Stimulated activated CD4-positive, alpha-beta T cell treated with anti-CD3 and anti-CD28 coated beads, Interleukin-1b, Interleukin-23, amount 100 ng/mL, for 48 hours (primary cell): Measurements from ENCODE around the gene CDH23.

Experiments used
- DNase-seq: peaks from one replicate; pipeline ENCODE4 v3.0.0-alpha.2; 2020

Gene CDH23

DNA sequence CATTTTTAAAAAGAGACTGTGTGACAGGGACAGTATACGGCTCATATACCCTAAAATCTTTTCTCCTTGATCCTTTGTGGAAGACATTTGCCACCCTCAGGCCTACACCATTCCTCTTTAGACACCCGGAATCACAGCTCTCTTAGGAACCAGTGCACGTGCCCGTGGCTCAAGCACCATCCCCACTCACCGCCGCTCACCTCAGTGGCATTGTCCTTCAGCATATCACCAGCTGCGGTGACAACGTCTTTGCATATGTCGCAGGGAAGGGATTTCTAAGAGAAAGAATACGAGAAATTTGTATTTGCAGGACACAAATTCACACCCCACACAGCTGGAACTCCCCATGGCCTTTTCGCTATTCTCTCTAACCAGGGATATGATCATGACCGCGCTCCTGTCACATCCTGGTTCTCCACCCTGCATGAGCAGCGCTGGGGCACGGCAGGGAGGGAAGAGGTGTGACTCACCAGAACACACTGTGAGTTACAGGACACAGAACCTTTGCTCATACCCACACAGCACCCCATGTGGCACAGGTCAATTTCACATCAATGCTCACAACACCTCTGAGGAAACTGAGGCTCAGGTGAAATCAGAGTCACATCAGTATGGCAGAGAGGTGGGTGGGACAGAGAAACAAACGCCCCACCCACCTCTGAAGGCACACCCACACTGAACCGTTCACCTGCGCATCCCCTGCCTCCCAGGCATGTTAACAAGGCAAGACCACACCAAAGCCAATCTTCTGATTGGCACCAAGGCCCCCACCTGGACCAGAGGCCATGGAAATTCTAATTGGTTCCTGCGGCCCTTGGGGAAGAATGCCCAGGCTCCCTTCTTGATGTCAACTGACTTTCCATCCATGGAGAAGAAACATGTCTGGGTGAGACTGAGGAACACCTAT is 435.2 kb downstream of the CDH23 start:
- no peak for DNase-seq

GRCh38 chr10:71832967-71833366 is 436.2 kb downstream of the CDH23 start:
- DNase-seq, result no peak

DNA sequence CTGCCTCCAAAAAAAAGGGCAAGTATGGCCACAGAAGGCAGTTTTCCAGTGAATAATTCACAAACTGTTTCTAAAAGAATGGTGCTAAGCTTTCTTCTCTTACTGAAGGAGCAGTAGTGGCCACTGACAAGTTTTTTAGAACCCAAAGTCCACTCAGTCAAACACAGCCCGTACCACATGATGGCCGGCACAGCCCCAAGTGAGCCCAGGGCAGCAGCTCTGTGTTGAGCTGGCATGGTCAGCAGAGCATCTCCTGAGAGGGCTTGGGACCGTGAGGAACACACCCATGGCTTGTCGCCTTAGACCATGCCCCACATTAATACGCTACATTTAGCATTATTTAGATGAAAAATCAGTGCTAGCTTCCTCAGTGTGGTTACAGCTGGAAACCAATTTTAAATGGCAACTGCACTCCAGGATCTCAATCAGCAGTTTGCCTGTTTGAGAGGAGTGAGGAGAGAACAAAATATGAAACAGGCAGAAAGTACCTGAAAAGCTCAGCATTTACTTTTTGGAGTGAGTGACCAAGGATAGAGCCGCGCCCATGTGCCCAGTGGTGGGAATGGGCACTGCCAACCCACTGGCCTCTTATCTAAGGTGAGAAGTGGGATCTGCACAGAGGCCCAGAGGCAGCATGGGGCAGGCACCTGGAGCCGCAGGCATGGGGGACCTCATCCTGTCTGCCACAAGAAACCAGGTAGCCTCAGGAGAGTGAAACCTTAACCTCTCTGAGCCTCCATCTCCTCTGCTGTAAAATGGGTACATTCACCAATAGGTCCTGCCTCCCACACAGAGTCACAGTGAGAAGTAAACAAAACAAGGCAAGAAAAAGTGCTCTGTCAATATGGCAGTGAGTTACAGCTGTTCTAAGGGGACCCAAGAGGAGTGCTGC is 437.0 kb downstream of the CDH23 start:
- no peak for DNase-seq

GRCh38 chr10:71834343-71834674 is 437.6 kb downstream of the CDH23 start:
- DNase-seq, result no peak

- DNase-seq, result no peak
Observed at GRCh38 chr10:71835671-71836595, 439.2 kb downstream of the CDH23 start.

GRCh38 chr10:71836596-71836974 is 439.9 kb downstream of the CDH23 start:
- no peak for DNase-seq

GRCh38 chr10:71837098-71837827 is 440.5 kb downstream of the CDH23 start:
- no peak for DNase-seq

DNA sequence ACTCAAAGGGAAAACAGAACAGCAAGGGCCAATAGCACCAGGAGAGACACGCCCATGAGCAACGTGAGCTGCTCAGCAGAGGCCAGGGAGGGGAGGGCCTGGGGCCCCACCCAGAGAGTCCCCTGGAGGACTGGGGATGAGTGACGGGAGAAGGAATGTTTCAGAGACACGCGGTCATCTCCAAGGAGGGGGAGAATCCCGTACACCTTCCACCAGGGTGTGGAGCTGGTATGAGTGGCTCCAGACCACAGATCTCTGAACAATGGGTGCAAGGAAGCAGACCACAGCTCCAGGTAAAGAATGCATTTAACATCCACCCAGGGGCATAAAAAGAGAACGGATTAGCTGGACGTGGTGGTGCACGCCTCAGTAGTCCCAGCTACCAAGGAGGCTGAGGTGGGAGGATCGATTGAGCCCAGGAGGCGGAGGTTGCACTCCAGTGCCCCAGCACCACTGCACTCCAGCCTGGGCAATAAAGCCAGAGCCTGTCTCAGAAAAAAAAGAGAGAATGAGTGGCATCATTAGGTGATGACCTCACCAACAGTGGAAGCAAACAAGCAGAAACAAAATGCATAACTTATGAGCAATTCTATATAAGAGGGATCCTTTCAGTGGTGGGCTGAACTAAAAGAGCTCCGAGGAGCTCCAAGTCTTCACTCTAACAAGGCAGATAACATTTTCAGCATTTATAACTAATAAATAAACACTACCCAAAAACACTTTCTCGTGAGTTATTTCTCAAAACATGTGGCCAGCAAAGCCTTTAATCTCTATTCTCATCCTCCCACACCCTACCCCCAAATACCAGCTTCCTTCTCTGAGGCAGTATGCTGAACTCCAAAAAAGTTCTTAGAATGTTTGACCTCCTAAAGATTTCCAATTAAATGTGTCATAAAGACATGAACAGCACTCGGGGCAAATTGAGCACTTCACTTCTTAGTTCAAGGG is 441.8 kb downstream of the CDH23 start:
- no peak for DNase-seq

- DNase-seq, result no peak
Observed at GRCh38 chr10:71840177-71840957, 443.6 kb downstream of the CDH23 start.

- DNase-seq, result no peak
Observed at GRCh38 chr10:71840958-71841335, 444.2 kb downstream of the CDH23 start.

DNA sequence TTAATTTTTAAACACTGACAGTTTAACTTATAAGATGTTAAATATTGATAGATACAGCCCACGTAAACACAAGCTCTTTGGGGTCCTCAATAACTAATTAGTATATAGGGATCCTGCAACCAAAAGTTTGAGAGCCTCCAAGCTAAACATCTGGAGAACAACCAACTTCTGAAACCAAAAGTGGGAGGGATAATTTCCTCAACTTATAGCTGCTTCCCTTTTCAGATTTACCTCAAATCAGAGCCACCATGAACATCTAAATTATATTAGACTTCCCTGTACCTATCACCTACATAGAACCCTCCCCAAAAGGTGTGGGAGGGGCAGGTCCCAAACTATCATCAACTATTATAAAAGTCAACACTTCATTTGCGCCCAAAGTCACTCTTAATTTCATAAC is 445.7 kb downstream of the CDH23 start:
- DNase-seq, result no peak

DNA sequence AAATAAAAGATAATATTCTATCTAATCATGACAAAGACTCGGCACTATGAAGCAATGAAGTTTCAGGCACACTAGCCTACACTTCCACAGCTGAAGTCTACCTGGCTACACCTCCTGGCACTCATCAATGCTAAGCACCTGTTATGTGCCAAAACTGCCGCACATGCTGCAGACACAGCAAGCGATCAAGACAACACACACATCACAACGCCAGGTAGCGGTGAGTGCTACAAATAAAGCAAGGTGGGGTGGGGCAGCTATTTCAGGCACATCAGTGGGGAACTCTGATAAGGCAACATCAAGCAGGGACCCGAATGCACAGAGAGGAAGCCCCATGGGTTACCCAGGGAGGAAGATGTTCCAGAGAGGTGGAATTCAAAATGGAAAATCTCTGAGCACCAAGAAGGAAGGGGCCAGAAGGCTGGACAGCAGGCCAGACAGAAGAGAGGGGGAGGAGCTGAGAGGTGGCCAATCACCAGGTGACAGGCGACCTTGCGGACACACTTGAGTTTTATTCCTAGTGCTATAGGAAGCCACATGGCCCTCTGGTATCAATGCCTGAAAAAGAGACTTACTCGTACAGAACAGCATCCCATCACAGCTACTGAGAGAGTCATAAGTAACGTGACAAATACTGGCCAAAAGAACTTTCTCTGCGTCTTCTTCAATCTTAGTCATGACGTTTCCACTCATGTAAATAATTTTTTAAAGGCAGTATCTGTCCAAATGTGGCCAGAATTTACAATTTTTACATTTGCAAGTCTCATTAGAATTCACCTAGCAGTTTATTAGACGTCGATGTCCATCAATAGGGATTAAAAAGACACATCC is 446.4 kb downstream of the CDH23 start:
- DNase-seq, result no peak

DNA sequence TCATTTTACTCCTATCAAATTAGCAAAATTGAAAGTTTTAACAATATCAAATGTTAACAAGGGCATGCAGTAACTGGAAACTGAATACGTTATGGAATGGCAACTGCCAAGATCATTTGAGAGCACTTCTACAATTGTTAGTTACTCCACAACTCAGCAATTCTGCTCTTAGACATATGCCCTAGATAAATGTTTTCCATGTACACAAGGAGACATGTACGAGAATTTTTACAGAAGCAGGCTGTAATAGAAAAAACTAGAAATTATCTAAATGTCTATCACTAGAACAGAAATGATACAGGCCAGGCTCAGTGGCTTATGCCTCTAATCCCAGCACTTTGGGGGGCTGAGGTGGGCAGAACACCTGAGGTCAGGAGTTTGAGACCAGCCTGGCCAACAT is 447.4 kb downstream of the CDH23 start:
- DNase-seq, result no peak

DNA sequence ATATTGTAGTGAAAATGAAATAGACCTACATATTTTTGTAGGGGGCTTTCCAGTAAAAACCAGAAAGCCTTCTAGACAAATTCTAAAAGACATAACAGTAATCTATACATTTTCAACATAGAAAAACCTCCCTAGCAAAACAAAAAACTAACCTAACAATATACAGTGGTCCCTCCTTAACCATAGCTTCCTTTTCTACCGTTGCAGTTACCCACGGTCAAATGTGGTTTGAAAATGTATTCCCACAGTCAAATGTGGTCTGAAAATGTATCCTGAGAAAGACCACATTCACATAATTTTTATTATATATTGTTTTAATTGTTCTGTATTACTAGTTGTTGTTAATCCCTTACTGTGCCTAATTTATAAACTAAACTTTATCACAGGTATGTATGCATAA is 448.0 kb downstream of the CDH23 start:
- no peak for DNase-seq

- DNase-seq, result no peak
Observed at GRCh38 chr10:71845410-71846405, 449.0 kb downstream of the CDH23 start.

- no peak for DNase-seq
Observed at GRCh38 chr10:71846816-71847215, 450.1 kb downstream of the CDH23 start.

DNA sequence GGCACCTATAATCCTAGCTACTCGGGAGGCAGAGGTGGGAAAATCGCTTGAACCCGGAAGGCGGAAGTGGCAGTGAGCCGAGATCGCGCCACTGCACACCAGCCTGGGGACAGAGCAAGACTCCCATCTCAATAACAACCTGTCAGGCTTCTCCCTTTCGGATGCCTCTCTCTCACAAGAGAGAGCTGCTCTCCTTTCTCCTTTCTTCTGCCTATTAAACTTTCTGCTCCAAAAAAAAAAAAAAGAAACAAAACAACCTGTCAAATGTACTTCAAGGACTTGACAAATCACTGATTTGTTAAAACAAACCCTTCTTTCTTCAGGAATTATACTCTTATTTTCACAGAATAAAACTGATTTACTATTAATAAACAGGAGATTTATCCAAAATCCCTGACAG is 450.7 kb downstream of the CDH23 start:
- no peak for DNase-seq
